Measurements from ENCODE around the gene PSMA7.

PSMA7 gene

DNA sequence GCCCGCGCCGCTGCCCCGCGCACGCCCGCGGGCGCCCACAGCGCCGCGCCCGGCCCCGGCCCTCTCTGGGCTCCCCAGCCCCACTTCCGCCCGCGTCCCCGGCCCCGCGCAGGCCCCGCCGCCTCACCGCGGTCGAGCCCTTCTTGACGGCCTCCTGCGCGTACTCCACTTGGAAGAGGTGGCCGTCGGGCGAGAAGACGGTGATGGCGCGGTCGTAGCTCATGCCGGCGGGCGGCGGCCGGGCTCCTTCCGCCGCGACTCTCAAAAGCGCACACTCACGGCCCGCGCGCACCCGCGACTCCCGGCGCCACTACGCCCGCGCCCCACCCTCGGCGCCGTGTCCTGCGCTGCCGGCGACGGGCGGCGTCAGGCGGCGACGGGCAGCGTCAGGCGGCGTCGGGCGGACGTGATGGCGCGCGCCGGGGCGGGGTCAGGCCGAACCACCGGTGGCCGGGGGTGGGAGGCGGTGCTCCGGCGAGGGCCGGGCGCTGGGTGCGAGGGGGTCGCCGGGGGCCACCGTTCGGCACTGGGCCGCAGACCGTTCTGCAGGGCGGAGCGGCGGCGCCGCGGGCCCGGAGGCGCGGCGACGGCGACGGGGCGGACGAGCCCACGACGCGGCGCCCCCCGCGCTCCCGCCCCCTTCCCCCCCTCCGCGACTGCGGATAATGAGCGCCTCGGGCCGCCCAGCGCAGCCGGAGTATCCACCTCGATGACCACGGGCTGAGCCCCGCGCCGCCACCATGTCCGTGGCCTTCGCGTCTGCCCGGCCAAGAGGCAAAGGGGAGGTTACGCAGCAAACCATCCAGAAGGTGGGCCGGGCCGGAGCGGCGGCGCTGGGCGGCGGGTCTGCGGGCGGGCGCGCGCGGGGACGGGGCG, at the start of gene PSMA7, which contains the start of gene SS18L1:
Gene PSMA7 (minus strand): TSS at position 314 of the 876 bp plus-strand sequence. CDS start 91 bp downstream, at position 223.
Gene SS18L1 (plus strand): TSS at position 689 of the 876 bp plus-strand sequence. CDS start 52 bp downstream, at position 741.
- TF ChIP-seq, protein P1, sequence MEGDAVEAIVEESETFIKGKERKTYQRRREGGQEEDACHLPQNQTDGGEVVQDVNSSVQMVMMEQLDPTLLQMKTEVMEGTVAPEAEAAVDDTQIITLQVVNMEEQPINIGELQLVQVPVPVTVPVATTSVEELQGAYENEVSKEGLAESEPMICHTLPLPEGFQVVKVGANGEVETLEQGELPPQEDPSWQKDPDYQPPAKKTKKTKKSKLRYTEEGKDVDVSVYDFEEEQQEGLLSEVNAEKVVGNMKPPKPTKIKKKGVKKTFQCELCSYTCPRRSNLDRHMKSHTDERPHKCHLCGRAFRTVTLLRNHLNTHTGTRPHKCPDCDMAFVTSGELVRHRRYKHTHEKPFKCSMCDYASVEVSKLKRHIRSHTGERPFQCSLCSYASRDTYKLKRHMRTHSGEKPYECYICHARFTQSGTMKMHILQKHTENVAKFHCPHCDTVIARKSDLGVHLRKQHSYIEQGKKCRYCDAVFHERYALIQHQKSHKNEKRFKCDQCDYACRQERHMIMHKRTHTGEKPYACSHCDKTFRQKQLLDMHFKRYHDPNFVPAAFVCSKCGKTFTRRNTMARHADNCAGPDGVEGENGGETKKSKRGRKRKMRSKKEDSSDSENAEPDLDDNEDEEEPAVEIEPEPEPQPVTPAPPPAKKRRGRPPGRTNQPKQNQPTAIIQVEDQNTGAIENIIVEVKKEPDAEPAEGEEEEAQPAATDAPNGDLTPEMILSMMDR (IDR thresholded peaks at IDR 0.05) = no peak
- TF ChIP-seq ZFX (IDR thresholded peaks at IDR 0.05; ENCODE audit: borderline replicate concordance) = no peak
- peak within 1 kb of the TSS; percentile 89 for H3K27ac ChIP-seq

DNA sequence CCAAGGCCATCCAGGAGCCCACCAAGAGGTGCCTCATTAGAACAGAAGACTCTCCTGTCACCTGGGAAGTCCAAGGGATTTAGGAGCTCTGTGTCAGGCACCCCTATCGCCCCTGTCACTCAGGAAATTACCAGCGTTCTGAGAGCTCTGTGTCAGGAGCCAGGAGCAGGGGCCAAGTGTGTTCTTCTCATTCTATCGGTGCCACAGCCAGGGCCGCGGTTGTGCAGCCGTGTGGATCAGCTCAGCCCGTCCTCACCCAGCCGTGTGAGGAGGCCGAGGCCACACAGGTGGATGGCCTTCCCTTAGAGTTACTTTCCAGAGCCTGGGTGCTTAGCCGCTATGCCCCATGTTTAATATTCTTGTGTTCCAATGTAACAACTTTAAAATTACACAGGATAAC, 49.4 kb upstream of the PSMA7 start:
- TF ChIP-seq, protein P1 (IDR thresholded peaks at IDR 0.05) = no peak
- TF ChIP-seq ZFX (IDR thresholded peaks at IDR 0.05; ENCODE audit: borderline replicate concordance) = no peak
- no peak overlapping the region for H3K27ac ChIP-seq

DNA sequence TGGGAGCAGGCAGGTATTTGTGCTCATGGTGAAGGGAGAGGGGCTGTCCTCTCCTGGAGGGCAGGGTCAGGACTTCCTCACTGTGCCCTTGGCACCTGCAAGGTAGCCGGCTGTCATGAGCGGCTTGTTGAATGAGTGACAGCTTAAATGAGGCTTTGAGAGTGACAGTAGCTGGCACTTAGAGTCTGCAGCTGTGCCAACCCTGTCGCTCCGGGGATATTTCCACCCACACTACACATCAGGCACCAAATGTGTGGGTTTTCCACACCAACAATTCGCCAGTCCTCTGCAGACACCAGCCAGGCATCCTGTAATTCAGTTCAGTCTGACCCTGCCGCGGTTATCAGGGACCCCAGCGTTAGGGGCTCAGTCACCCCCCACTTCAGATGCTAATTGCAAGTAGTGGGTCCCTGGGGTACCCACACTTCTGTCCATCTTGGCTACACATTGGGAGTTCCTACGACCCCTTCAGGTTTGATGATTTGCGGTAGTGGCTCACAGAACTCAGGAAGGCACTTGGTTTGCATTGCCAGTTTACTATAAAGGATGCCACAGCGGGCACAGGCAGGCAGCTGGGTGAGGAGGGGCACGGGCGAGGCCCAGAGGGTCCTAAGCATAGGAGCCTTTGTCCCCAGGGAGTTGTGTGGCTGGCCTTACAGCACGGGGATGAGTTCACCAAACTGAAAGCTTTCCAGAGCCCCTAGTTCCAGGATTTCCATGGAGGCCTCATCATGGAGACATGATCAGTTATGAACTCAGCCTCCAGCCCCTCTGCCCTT, 48.8 kb upstream of the PSMA7 start:
- no peak overlapping the region for H3K27ac ChIP-seq
- no peak for TF ChIP-seq ZFX (IDR thresholded peaks at IDR 0.05; ENCODE audit: borderline replicate concordance)
- TF ChIP-seq, protein P1 (IDR thresholded peaks at IDR 0.05) = no peak

DNA sequence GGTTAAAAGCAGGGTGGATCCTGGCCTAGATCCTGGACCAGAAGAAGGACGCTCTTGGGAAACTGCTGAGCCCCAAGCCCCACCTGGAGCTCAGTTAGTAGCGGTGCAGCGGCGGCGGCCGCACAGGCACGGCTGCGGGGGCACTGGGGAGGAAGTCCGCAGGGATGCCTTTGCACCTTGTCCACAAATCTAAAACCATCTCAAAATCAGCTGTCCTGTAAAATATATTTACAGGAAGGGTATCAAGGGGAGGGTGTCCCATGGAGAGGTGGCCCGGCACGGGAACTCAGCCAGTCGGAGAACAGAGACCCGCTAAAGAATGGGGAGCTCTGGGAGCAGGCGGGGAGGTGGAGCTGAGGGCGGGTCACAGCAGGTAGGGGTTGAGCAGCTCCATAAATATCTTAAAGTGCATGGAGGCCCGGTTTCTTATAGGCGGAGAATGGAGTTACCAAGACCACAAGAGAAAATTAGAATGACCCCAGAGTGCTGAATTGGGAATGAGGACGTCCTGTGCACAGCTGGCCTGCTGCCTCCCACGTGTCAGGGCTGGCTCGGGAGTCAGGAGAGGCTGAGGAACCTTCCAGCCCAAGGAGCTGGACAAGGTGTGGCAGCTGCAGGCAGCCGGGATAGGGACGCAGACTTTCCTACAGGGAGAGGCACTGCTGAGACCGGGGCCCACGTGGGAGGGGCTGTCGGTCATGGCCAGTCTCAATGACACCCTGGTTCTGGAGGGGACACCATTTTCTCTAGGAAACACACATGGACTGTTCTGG, 47.6 kb upstream of the PSMA7 start:
- no peak overlapping the region for H3K27ac ChIP-seq
- TF ChIP-seq, protein P1 (IDR thresholded peaks at IDR 0.05) = no peak
- TF ChIP-seq ZFX (IDR thresholded peaks at IDR 0.05; ENCODE audit: borderline replicate concordance) = no peak

DNA sequence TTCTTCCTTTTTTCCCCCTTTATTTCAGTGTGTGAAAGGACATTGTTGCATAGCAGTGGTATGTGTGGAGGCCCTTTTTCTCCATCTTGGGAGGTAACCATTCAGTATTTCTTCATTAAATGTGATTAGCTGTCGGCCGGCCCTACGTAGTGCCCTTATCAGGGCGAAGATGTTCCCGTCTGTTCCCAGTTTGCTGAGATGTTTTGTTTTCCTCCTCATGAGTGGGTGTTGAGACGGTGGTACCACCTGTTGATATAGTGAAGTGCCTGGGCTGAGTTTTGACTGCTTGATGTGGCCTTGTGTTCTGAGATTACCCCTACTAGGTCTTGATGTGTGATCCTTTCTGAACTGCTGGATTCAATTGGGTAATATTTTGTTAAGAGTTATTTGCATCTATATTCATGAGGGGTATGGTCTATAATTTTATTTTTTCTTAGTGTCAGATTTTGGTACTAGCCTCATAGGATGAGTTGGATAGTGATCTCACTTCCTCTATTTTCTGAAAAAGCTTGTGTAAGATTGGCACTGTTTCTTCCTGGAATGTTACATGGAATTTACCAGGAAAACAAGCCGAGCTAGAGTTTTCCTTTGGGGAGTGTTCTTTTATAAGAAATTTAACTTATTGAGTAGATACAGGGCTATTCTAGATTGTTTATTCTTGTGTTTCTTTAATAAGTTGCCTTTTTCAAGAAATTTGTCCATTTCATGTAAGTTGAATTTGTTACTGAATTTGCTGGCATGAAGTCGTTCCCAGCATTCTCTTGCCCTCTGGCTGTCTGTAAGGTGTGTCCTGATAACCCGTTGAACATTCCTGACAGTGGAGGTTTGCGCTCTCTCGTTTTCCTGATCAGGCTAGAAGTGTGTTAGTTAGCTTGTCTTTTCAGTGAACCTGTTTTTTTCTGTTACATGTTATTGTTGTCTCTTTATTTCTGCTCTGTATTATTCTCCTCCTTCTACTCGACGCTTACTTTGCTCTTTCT, 44.0 kb upstream of the PSMA7 start:
- TF ChIP-seq, protein P1 (IDR thresholded peaks at IDR 0.05) = no peak
- TF ChIP-seq ZFX (IDR thresholded peaks at IDR 0.05; ENCODE audit: borderline replicate concordance) = no peak
- H3K27ac ChIP-seq = no peak overlapping the region

DNA sequence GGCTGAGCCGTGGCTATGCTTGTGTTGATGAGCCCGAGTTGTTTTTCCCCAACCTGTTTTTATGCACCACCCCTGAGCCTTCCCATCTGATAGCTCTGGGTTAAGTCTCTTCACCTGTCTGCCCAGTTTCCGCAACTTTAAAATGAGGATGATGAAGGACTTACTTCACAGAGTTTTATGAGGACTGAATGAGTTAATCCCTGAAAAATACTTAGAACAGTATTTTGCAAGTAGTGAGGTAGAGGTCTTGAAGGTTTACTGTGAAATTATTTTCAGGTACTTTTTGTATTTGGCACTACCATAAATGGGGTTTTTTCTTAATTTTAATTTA, 42.9 kb upstream of the PSMA7 start:
- H3K27ac ChIP-seq = no peak overlapping the region

More for the DNA sequence above, 42.9 kb upstream of the PSMA7 start:
- TF ChIP-seq ZFX (IDR thresholded peaks at IDR 0.05; ENCODE audit: borderline replicate concordance) = no peak
